GM08714 (cell line): ENCODE results near the gene LDLRAD4.
A peak's percentile ranks its signal among the peaks of the same experiment; 100 is the strongest.

ENCODE experiments used
- H3K4me3 ChIP-seq: fragments of 200-500 bp; sonication (Bioruptor generic); 2 replicates; pipeline ENCODE4 v1.5.1; 2014; ENCODE audit warnings: mild to moderate bottlenecking, low read length, inconsistent platforms
- ZNF274 ChIP-seq: IDR thresholded peaks from 2 replicates; pipeline ENCODE4 v1.6.1; 2012; ENCODE audit warnings: mild to moderate bottlenecking, low read depth, low read length

Gene LDLRAD4

GRCh38 chr18:13551841-13552733 lies 333.5 kb downstream of the LDLRAD4 start:
- H3K4me3 ChIP-seq = no peak overlapping the region
- TF ChIP-seq ZNF274 = no peak

DNA sequence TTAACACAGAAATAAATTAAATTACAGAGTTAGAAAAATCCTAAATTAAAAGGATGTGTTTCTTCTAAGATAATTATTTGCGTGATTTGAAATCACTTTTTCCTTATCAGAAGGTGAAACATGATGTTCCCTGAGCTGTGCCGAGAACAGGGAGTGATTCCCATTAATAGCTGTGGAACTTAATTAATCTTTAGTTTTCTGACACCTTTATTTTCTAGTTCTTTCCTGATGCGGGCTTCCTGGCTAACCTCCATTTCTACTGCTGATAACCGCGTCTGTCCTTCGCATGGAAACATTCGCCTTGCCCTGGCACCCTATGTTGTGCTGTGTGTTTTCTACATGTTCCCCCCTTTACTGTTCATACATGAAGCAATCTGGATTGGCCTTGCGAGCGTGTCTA lies 334.9 kb downstream of the LDLRAD4 start:
- TF ChIP-seq ZNF274 = no peak
- H3K4me3 ChIP-seq = no peak overlapping the region

DNA sequence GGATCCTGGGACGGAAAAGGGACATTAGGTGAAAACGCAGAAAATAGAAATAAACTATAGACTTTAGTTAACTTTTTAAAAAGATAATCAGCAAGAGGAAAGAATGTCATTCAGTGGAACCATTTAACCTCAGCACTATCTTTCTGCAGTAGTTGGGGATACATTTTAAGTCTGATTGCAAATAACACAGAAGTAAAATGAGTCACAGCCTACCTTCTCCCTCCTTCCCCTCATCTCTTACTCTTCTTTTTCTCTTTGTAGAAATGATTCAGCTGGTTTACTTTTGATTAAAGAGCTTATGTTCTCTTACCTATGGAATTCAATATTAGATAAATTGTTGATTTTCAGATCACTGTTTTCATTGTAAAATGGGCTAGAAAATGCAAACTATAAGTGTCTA lies 336.6 kb downstream of the LDLRAD4 start:
- TF ChIP-seq ZNF274 = no peak
- no peak overlapping the region for H3K4me3 ChIP-seq

DNA sequence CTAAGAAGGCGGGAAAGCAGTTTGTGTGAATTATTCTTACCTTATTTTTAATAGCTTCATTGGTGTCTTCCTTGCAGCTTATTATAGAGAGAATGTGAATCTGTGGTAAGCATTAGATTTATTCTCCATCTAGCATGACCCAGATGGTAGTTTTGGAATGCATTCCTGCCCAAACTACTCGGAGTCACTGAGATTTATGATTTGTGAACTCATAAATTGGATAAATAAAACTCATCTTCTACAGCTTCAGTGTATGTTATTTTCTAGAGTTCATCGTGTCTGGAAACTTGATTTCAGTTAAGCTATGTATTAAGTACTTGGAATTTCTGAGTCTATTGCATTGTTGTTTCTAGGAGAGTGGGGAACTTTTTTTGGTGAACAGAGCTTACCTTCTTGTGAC lies 337.3 kb downstream of the LDLRAD4 start:
- TF ChIP-seq ZNF274 = no peak
- H3K4me3 ChIP-seq = no peak overlapping the region

GRCh38 chr18:13556502-13556901 lies 337.9 kb downstream of the LDLRAD4 start:
- no peak for TF ChIP-seq ZNF274

GRCh38 chr18:13558124-13558523 lies 339.6 kb downstream of the LDLRAD4 start:
- TF ChIP-seq ZNF274 = no peak
- no peak overlapping the region for H3K4me3 ChIP-seq

More at GRCh38 chr18:13556502-13556901, 337.9 kb downstream of the LDLRAD4 start:
- no peak overlapping the region for H3K4me3 ChIP-seq

- TF ChIP-seq ZNF274 = no peak
- no peak overlapping the region for H3K4me3 ChIP-seq
These were observed 340.2 kb downstream of the LDLRAD4 start for GRCh38 chr18:13558790-13559189.

GRCh38 chr18:13559754-13560153 lies 341.2 kb downstream of the LDLRAD4 start:
- H3K4me3 ChIP-seq = no peak overlapping the region
- no peak for TF ChIP-seq ZNF274

- TF ChIP-seq ZNF274 = no peak
- no peak overlapping the region for H3K4me3 ChIP-seq
These were observed 341.7 kb downstream of the LDLRAD4 start for GRCh38 chr18:13560306-13560705.

DNA sequence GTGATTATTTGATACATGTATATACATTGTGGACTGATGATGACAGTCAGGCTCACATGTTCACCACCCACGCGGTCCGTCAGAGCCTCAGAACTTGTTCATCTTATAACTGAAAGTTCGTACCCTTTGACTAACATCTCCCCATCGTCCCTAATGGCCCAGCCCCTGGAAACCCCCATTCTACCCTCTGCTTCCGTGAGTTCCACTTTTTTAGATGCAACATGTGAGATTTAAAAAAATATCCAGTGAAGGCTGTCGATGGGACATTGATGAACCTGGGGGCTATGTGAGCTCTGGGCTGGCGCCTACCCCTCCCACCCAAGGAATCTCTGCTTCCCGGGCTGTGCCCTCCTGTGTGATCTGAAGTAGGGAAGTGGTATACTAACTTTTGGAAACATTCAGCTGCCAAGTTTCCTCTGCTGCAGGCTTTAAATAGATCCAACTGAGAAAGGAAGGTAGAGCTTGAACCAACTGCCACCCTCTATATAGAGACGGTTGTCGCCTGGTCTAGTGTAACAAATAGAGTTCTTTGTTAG lies 344.0 kb downstream of the LDLRAD4 start:
- peak overlapping the region; percentile 27; the same call in 1 of the 2 replicates for H3K4me3 ChIP-seq
- TF ChIP-seq ZNF274 = no peak

DNA sequence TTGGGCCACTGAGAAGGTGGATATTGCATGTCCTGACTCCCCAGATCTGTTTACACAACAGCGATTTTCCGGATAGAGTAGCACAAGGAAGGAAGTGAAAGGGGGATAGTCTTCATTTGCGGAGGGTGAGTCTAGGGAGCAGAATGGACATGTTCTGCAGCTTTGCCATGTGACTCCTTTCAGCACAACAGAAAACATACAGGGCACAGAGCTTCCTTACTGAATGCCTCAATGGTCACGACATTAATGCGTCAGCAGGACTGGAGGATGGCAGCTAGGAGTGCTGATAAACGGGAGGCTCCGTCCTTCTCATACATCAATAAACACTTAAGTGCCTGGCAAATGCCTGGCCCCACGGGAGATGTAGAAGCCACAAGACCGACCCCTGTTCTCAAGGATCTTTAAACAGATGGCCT lies 344.8 kb downstream of the LDLRAD4 start:
- H3K4me3 ChIP-seq = peak overlapping the region; percentile 40; the same call in 1 of the 2 replicates
- TF ChIP-seq ZNF274 = no peak

DNA sequence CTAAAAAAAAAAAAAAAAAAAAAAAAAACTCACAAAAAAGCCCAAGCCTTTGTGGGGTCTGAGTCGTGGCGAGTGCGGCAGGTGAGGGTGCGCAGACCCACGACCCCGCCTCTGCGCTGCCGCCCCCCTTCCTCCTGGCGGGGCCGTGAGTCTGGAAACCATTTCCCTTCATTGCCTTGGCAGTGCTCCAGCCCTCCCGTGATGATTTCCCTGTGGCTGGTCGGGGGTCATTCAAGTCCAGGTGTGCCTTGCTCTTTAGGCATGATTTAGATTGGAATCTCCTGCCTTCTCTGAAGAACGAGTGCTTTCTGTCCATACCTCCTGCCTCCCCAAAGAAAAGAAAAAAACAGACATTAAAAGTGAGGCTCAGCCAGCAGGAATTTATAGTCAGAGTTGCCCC lies 346.0 kb downstream of the LDLRAD4 start:
- TF ChIP-seq ZNF274 = no peak
- H3K4me3 ChIP-seq = no peak overlapping the region

DNA sequence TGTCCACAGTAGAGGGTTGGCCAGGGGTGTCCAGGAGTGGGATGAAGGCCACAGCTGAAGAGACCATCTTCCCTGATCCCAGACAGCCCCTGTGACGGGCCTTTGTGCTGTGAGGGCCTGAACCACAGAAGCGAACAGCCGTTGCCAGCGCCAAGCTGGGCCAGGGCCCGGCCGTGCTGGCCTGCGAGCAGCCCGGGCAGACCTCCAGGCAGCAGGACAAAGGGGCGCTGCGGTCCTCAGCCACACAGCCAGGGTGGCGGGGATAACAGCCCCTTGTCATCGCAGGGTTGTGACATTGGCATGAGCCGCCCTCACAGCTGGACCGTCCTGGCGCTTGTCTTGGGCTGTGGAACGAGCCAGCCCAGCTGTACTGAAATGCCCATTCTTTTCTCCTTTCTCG lies 346.7 kb downstream of the LDLRAD4 start:
- no peak overlapping the region for H3K4me3 ChIP-seq
- no peak for TF ChIP-seq ZNF274

DNA sequence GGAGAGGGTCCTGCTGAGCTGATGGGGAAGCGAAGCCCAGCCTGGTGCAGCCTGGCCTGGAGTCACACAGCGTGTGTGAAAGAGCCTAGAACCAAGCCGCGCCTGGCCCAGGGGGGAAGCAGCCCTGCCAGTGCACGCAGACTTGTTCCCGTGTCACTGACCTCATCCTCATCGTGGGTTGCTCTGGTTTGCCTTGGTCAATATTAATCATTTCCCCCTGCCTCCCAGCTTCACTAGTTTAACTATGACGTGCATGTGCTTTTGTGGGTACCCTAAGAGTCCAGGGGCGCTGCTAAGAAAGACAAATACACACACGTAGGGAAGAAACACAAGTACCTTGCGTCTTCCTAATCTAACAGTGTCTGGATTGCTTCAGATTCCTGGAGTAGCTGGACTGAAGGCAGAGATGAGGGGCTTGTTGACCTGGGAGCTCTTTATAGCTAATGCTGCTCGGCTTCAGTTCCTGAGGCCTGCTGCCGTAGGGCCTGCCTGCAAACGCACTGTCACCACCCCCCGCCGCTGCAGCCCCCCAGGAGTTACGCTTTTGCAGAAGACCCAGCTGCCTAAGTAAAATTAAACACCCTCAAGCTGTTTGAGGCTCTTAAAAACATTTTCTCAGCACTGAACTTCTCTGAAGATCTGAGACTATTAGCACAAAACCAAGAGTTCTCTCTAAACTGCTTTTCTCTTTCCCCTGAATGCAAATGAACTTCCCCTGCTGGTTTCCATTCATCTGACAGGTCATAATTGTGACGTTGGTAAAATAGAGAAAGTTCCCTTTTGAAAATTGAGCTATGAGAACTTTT lies 348.6 kb downstream of the LDLRAD4 start:
- TF ChIP-seq ZNF274 = no peak
- peak overlapping the region; percentile 47; the same call in 1 of the 2 replicates for H3K4me3 ChIP-seq
